Liver (tissue), 9 donors: ENCODE measurements around the gene GCGR. TPM values are rescaled to one million over a fixed set of nuclear protein-coding genes. Genes with fewer than 3 reads are reported as not detected.

Experiments
- DNase-seq: peaks from one replicate; pipeline ENCODE4 v3.0.0-alpha.2; 2017; ENCODE audit warnings: low spot score
- H3K27ac ChIP-seq, 2 donors: one replicate each; pipeline ENCODE4 v1.7.0; 2013; ENCODE audit warnings: inconsistent platforms in 2 of 2, low read length in 2 of 2, control low read depth in 1 of 2, low read depth in 1 of 2, mild to moderate bottlenecking in 1 of 2
- H3K27me3 ChIP-seq, 4 donors: one replicate each; pipeline versions ENCODE4 v1.6.1 to v1.7.0; 2013; ENCODE audit warnings: low read length in 3 of 4, inconsistent platforms in 1 of 4, mild to moderate bottlenecking in 1 of 4, moderate library complexity in 1 of 4; ENCODE audit not compliant: control insufficient read depth in 4 of 4, insufficient read depth in 4 of 4
- H3K36me3 ChIP-seq, 4 donors: one replicate each; pipeline versions ENCODE4 v1.6.1 to v1.7.0; 2013; ENCODE audit warnings: low read length in 3 of 4, mild to moderate bottlenecking in 3 of 4, low read depth in 1 of 4, moderate library complexity in 1 of 4; ENCODE audit not compliant: control insufficient read depth in 4 of 4, insufficient read depth in 3 of 4
- H3K4me1 ChIP-seq, 4 donors: one replicate each; pipeline versions ENCODE4 v1.6.1 to v1.7.0; 2013; ENCODE audit warnings: low read length in 3 of 4, mild to moderate bottlenecking in 3 of 4, moderate library complexity in 1 of 4; ENCODE audit not compliant: control insufficient read depth in 4 of 4, insufficient read depth in 4 of 4
- H3K4me3 ChIP-seq, 3 donors: one replicate each; pipeline versions ENCODE4 v1.6.1 to v1.7.0; 2013; ENCODE audit warnings: low read length in 3 of 3, control low read depth in 1 of 3, low read depth in 1 of 3, mild to moderate bottlenecking in 1 of 3
- H3K9ac ChIP-seq, 2 donors: one replicate each; pipeline ENCODE4 v1.7.0; 2013; ENCODE audit warnings: low read length in 2 of 2, mild to moderate bottlenecking in 2 of 2, moderate library complexity in 2 of 2, control low read depth in 1 of 2, low read depth in 1 of 2
- H3K9me3 ChIP-seq, 4 donors: one replicate each; pipeline versions ENCODE4 v1.6.1 to v1.7.0; 2013; ENCODE audit warnings: low read length in 3 of 4; ENCODE audit not compliant: control insufficient read depth in 4 of 4
- ATF3 ChIP-seq: IDR thresholded peaks from 2 replicates; pipeline ENCODE4 v1.6.1; 2016; ENCODE audit warnings: antibody characterized with exemption
- CTCF ChIP-seq: fragments of 150-350 bp; IDR thresholded peaks from 2 replicates; pipeline ENCODE4 v1.5.1; 2017; ENCODE audit warnings: improper control_type of control experiment, low read depth, low read length; ENCODE audit not compliant: missing input control
- EGR1 ChIP-seq, 2 donors: IDR thresholded peaks; 2 replicates each; pipeline ENCODE4 v1.6.1; 2016 to 2018; ENCODE audit warnings: antibody characterized with exemption in 2 of 2, low read depth in 2 of 2
- FOXA1 ChIP-seq: IDR thresholded peaks from 2 replicates; pipeline ENCODE4 v1.6.1; 2016; ENCODE audit warnings: antibody characterized with exemption
- FOXA2 ChIP-seq: IDR thresholded peaks from 2 replicates; pipeline ENCODE4 v1.6.1; 2016; ENCODE audit warnings: antibody characterized with exemption
- GABPA ChIP-seq, 2 donors: IDR thresholded peaks in 1 of 2; conservative IDR thresholded peaks in 1 of 2; 2 replicates each; pipeline ENCODE4 v1.6.1; 2016; ENCODE audit warnings: antibody characterized with exemption in 2 of 2, mild to moderate bottlenecking in 1 of 2, moderate library complexity in 1 of 2
- HNF4A ChIP-seq, 2 donors: conservative IDR thresholded peaks; 2 replicates each; pipeline ENCODE4 v1.6.1; 2016; ENCODE audit warnings: antibody characterized with exemption in 2 of 2, mild to moderate bottlenecking in 2 of 2
- HNF4G ChIP-seq: IDR thresholded peaks from 2 replicates; pipeline ENCODE4 v1.6.1; 2016; ENCODE audit warnings: antibody characterized with exemption
- JUND ChIP-seq, 2 donors: IDR thresholded peaks; 2 replicates each; pipeline ENCODE4 v1.6.1; 2016; ENCODE audit warnings: antibody characterized with exemption in 2 of 2
- MAX ChIP-seq: IDR thresholded peaks from 2 replicates; pipeline ENCODE4 v1.6.1; 2016; ENCODE audit warnings: antibody characterized with exemption
- NR2F2 ChIP-seq: IDR thresholded peaks from 2 replicates; pipeline ENCODE4 v1.6.1; 2016; ENCODE audit warnings: antibody characterized with exemption
- RAD21 ChIP-seq, 2 donors: IDR thresholded peaks; 2 replicates each; pipeline ENCODE4 v1.6.1; 2016; ENCODE audit warnings: antibody characterized with exemption in 2 of 2, mild to moderate bottlenecking in 2 of 2
- REST ChIP-seq: IDR thresholded peaks from 2 replicates; pipeline ENCODE4 v1.6.1; 2016; ENCODE audit warnings: antibody characterized with exemption, mild to moderate bottlenecking
- RXRA ChIP-seq, 2 donors: IDR thresholded peaks; 2 replicates each; pipeline ENCODE4 v1.6.1; 2017 to 2018; ENCODE audit warnings: antibody characterized with exemption in 2 of 2, mild to moderate bottlenecking in 1 of 2
- SP1 ChIP-seq: IDR thresholded peaks from 2 replicates; pipeline ENCODE4 v1.6.1; 2018; ENCODE audit warnings: antibody characterized with exemption, mild to moderate bottlenecking
- TAF1 ChIP-seq: conservative IDR thresholded peaks from 2 replicates; pipeline ENCODE4 v1.6.1; 2016; ENCODE audit warnings: antibody characterized with exemption, mild to moderate bottlenecking
- YY1 ChIP-seq: IDR thresholded peaks from 2 replicates; pipeline ENCODE4 v1.6.1; 2016; ENCODE audit warnings: antibody characterized with exemption, mild to moderate bottlenecking
- ZBTB33 ChIP-seq: IDR thresholded peaks from 2 replicates; pipeline ENCODE4 v1.6.1; 2016; ENCODE audit warnings: antibody characterized with exemption
- WGBS: extraction: QIAGEN DNeasy Blood & Tissue Kit; methylation state at CpG from one replicate; pipeline ENCODE4 v1.1.7; 2013; 5-methylcytosine and 5-hydroxymethylcytosine counted together
- polyA plus RNA-seq, 2 donors: library from polyadenylated mRNA; stranded (reverse) in 1 of 2; unstranded in 1 of 2; fragments of 200-250 nt in 1 of 2; fragments of >200 nt in 1 of 2; fragmentation: Nextera tagmentation in 1 of 2; extraction: Ambion mirVana in 1 of 2; gene quantifications; one replicate each; pipeline versions ENCODE4 v1.2.1 to v1.2.3, GENCODE V29; 2013 to 2015
- total RNA-seq, 2 donors: library from RNA; depleted of rRNA; stranded (reverse); fragments of >200 nt; gene quantifications; one replicate each; pipeline ENCODE4 v1.2.3, GENCODE V29; 2014
- donor health status: healthy.
- donor health status: healthy.
- donor health status: healthy.
- donor health status: healthy.
- donor health status: healthy.

Gene GCGR
- total and polyA plus RNA-seq, 4 donors: 20.7 to 72.0 (median 48.9) TPM

GRCh38 chr17:81821603-81822311 lies 17.8 kb downstream of the GCGR start (continued):
- TF ChIP-seq RAD21 (IDR thresholded peaks at IDR 0.05): peak; percentile 84 to 86
- TF ChIP-seq TAF1: no peak
- peak; percentile 81 for TF ChIP-seq CTCF

- H3K9ac ChIP-seq: peak overlapping the region in 1 of 2 donors; percentile 30
- no peaks in the 10 kb centered on the region for H3K27me3 ChIP-seq
- H3K36me3 ChIP-seq: peaks cover 0 to 5% (median 0%) of the 10 kb centered on the region in 4 donors
- peak overlapping the region; percentile 97 to 98 for H3K27ac ChIP-seq
- no peak for TF ChIP-seq EGR1 (IDR thresholded peaks at IDR 0.05; ENCODE audit: low read depth in 2 of 2)
- no peak for TF ChIP-seq RAD21 (IDR thresholded peaks at IDR 0.05)
- TF ChIP-seq YY1: no peak
- no peak for TF ChIP-seq CTCF
- TF ChIP-seq TAF1: no peak
- no peak for TF ChIP-seq REST
- TF ChIP-seq ATF3: no peak
- no peak for TF ChIP-seq FOXA2
- TF ChIP-seq NR2F2: no peak
- TF ChIP-seq HNF4G: no peak
- no peak for TF ChIP-seq MAX
- no peak for TF ChIP-seq HNF4A (conservative IDR thresholded peaks at IDR 0.05)
- no peak for TF ChIP-seq FOXA1
- TF ChIP-seq RXRA (IDR thresholded peaks at IDR 0.05): no peak
- no peak for TF ChIP-seq ZBTB33
- TF ChIP-seq SP1: no peak
- no peak for TF ChIP-seq JUND (IDR thresholded peaks at IDR 0.05)
- no peak for TF ChIP-seq GABPA (IDR thresholded peaks at IDR 0.05 in 1 of 2, conservative IDR thresholded peaks at IDR 0.05 in 1 of 2)
- DNase-seq: no peak
- H3K4me3 ChIP-seq: no peak overlapping the region
- H3K4me1 ChIP-seq: peaks cover 8 to 20% (median 15%) of the 10 kb centered on the region in 4 donors
- WGBS: 91% methylated on average over 8 of the region's 8 CpGs
- no peaks in the 10 kb centered on the region for H3K9me3 ChIP-seq
Observed at GRCh38 chr17:81822312-81822637, 18.3 kb downstream of the GCGR start.
